Astrocyte (in vitro differentiated cells and primary cell): ENCODE measurements around the gene ZNF532. TPM values are rescaled to one million over a fixed set of nuclear protein-coding genes. Genes with fewer than 3 reads are reported as not detected.
"Not testable (repeated sequence)": the region's sequence is repeated elsewhere in the genome, so short reads cannot be mapped to it uniquely, and the experiment has no call there.

ENCODE experiments used
- DNase-seq: peaks from one replicate; pipeline ENCODE4 v3.0.0-alpha.2; 2010; ENCODE audit warnings: low read depth
- FAIRE-seq: peaks from 2 replicates; lab custom pipeline; 2011; peaks lifted over from hg19 to GRCh38; lab: Jason Lieb, UNC
- H2AFZ ChIP-seq: 2 replicates; pipeline ENCODE4 v1.6.0; 2012; ENCODE audit warnings: low read depth, low read length, inconsistent platforms
- H3K27ac ChIP-seq: 2 replicates; pipeline ENCODE4 v1.5.1; 2011; ENCODE audit warnings: low read depth, low read length, inconsistent platforms
- H3K27me3 ChIP-seq: 2 replicates; pipeline ENCODE4 v1.6.0; 2011; ENCODE audit warnings: low read length, inconsistent platforms; ENCODE audit not compliant: insufficient read depth
- H3K36me3 ChIP-seq: 2 replicates; pipeline ENCODE4 v1.5.1; 2011; ENCODE audit warnings: low read length, inconsistent platforms; ENCODE audit not compliant: insufficient read depth
- H3K4me1 ChIP-seq: 2 replicates; pipeline ENCODE4 v1.5.1; 2011; ENCODE audit warnings: low read length, inconsistent platforms; ENCODE audit not compliant: insufficient read depth
- H3K4me2 ChIP-seq: 2 replicates; pipeline ENCODE4 v1.6.0; 2012; ENCODE audit warnings: low read length, inconsistent platforms
- H3K4me3 ChIP-seq: 2 replicates; pipeline ENCODE4 v1.5.1; 2011; ENCODE audit warnings: low read depth, mild to moderate bottlenecking, low read length, inconsistent platforms; ENCODE audit not compliant: insufficient read depth
- H3K79me2 ChIP-seq: 2 replicates; pipeline ENCODE4 v1.6.0; 2012; ENCODE audit warnings: mild to moderate bottlenecking, low read length, inconsistent platforms; ENCODE audit not compliant: insufficient read depth
- H3K9ac ChIP-seq: 2 replicates; pipeline ENCODE4 v1.6.0; 2012; ENCODE audit warnings: mild to moderate bottlenecking, low read length, inconsistent platforms
- H3K9me3 ChIP-seq: 2 replicates; pipeline ENCODE4 v1.5.1; 2012; ENCODE audit warnings: low read depth, mild to moderate bottlenecking, low read length, inconsistent platforms; ENCODE audit not compliant: insufficient read depth
- H4K20me1 ChIP-seq: 2 replicates; pipeline ENCODE4 v1.6.0; 2012; ENCODE audit warnings: low read length, inconsistent platforms; ENCODE audit not compliant: insufficient read depth
- H3K27ac Mint-ChIP-seq: one replicate; pipeline ENCODE4 v1.8.0; 2021; ENCODE audit warnings: mild to moderate bottlenecking, mixed read lengths; ENCODE audit not compliant: unreplicated experiment
- H3K27me3 Mint-ChIP-seq: one replicate; pipeline ENCODE4 v1.8.0; 2021; ENCODE audit warnings: low read depth, mixed read lengths; ENCODE audit not compliant: unreplicated experiment
- H3K36me3 Mint-ChIP-seq: one replicate; pipeline ENCODE4 v1.8.0; 2021; ENCODE audit warnings: low read depth, mixed read lengths; ENCODE audit not compliant: unreplicated experiment
- H3K4me1 Mint-ChIP-seq: one replicate; pipeline ENCODE4 v1.8.0; 2021; ENCODE audit warnings: low read depth, mixed read lengths; ENCODE audit not compliant: unreplicated experiment
- H3K4me3 Mint-ChIP-seq: one replicate; pipeline ENCODE4 v1.8.0; 2021; ENCODE audit warnings: mild to moderate bottlenecking, moderate library complexity, mixed read lengths; ENCODE audit not compliant: unreplicated experiment
- H3K9me3 Mint-ChIP-seq: one replicate; pipeline ENCODE4 v1.8.0; 2021; ENCODE audit warnings: mild to moderate bottlenecking, mixed read lengths; ENCODE audit not compliant: unreplicated experiment
- CTCF ChIP-seq: IDR thresholded peaks from 2 replicates; pipeline ENCODE4 v1.5.1; 2011; ENCODE audit warnings: low read depth, mild to moderate bottlenecking, inconsistent platforms, low read length, moderate library complexity; ENCODE audit not compliant: insufficient read depth
- EZH2 ChIP-seq: IDR thresholded peaks from 2 replicates; pipeline ENCODE4 v1.6.1; 2012; ENCODE audit warnings: mild to moderate bottlenecking, low read length, inconsistent platforms; ENCODE audit not compliant: insufficient read depth
- total RNA-seq: library from RNA; stranded (reverse); gene quantifications from 2 replicates; pipeline ENCODE4 v1.2.1, GENCODE V29; 2021

Gene ZNF532
- total RNA-seq, 1 donor from 2014 or later, result 135 TPM

- no peaks in the 10 kb centered on the region for H3K27me3 ChIP-seq
- H3K27ac ChIP-seq, result no peak overlapping the region
- FAIRE-seq (no peak), DNase-seq (no peak)
- H4K20me1 ChIP-seq, result no peaks in the 10 kb centered on the region
- H3K4me2 ChIP-seq, result no peak overlapping the region
- H3K27ac Mint-ChIP-seq, result no peak overlapping the region
- no peaks in the 10 kb centered on the region for H3K27me3 Mint-ChIP-seq
- H3K36me3 ChIP-seq, result no peaks in the 10 kb centered on the region
- H3K79me2 ChIP-seq, result no peaks in the 10 kb centered on the region
- peaks cover 35% of the 10 kb centered on the region for H3K4me1 ChIP-seq
- no peaks in the 10 kb centered on the region for H3K9me3 Mint-ChIP-seq
- peaks cover 15% of the 10 kb centered on the region for H3K4me1 Mint-ChIP-seq
- no peak for TF ChIP-seq CTCF
- TF ChIP-seq EZH2, result no peak
- no peak overlapping the region for H3K4me3 ChIP-seq
- no peaks in the 10 kb centered on the region for H3K36me3 Mint-ChIP-seq
- H2AFZ ChIP-seq, result no peak overlapping the region
- H3K4me3 Mint-ChIP-seq, result no peak overlapping the region
- no peaks in the 10 kb centered on the region for H3K9me3 ChIP-seq
- H3K9ac ChIP-seq, result no peak overlapping the region
These were observed 12.0 kb upstream of the ZNF532 start for GRCh38 chr18:58852629-58853028.

- Histone ChIP-seq H3K79me2 (no peaks in the 10 kb centered on the region), H3K36me3 (no peaks in the 10 kb centered on the region), H3K27me3 (no peaks in the 10 kb centered on the region), H3K4me2 (no peak overlapping the region), H3K4me3 (no peak overlapping the region), H2AFZ (no peak overlapping the region), H3K9me3 (no peaks in the 10 kb centered on the region), H3K27ac (no peak overlapping the region), H3K4me1 (peaks cover 34% of the 10 kb centered on the region), H4K20me1 (no peaks in the 10 kb centered on the region), H3K9ac (no peak overlapping the region)
- Mint-ChIP-seq H3K4me3 (no peak overlapping the region), H3K27me3 (no peaks in the 10 kb centered on the region), H3K9me3 (no peaks in the 10 kb centered on the region), H3K4me1 (peaks cover 13% of the 10 kb centered on the region), H3K36me3 (no peaks in the 10 kb centered on the region), H3K27ac (no peak overlapping the region)
- no peak for DNase-seq
- FAIRE-seq, result no peak
- TF ChIP-seq CTCF, result no peak
- no peak for TF ChIP-seq EZH2
These were observed 11.1 kb upstream of the ZNF532 start for GRCh38 chr18:58853561-58853960.

- not testable (repeated sequence) for H3K9ac ChIP-seq, H4K20me1 ChIP-seq, H3K27me3 ChIP-seq, H3K27ac Mint-ChIP-seq, H3K36me3 Mint-ChIP-seq, H3K79me2 ChIP-seq, H3K27me3 Mint-ChIP-seq, H3K4me3 Mint-ChIP-seq, FAIRE-seq, DNase-seq, H3K36me3 ChIP-seq, H3K9me3 ChIP-seq, H3K9me3 Mint-ChIP-seq, H3K4me3 ChIP-seq, H3K27ac ChIP-seq, H2AFZ ChIP-seq, H3K4me2 ChIP-seq
- H3K4me1 ChIP-seq, result peaks cover 18% of the 10 kb centered on the region
- H3K4me1 Mint-ChIP-seq, result peaks cover 25% of the 10 kb centered on the region
These were observed 9.2 kb upstream of the ZNF532 start for GRCh38 chr18:58855521-58855920.
